Ovary (tissue), 3 donors: ENCODE data around the gene NDUFS7.

Experiments
- CTCF ChIP-seq, 3 donors: fragments of 450-650 bp in 2 of 3; fragments of 200-600 bp in 1 of 3; IDR thresholded peaks; one replicate each; pipeline versions ENCODE4 v1.5.1 to v1.8.0; 2016 to 2022; ENCODE audit warnings: antibody characterized with exemption in 3 of 3, mild to moderate bottlenecking in 1 of 3
- EP300 ChIP-seq: sonication (generic); formaldehyde crosslinking; IDR thresholded peaks from one replicate; pipeline ENCODE4 v1.6.1; 2017; ENCODE audit warnings: antibody characterized with exemption
- POLR2A ChIP-seq: fragments of 450-650 bp; IDR thresholded peaks from one replicate; pipeline ENCODE4 v1.6.1; 2017; ENCODE audit warnings: antibody characterized with exemption, mild to moderate bottlenecking, moderate library complexity
- donor health status: DM: no; HTN: no; CAD: no.

GRCh38 chr19:1420590-1420989, 36.9 kb downstream of the NDUFS7 start:
- no peak for TF ChIP-seq POLR2A
- no peak for TF ChIP-seq CTCF (IDR thresholded peaks at IDR 0.05)
- no peak for TF ChIP-seq EP300
